SK-N-MC (cell line): ENCODE results near the gene SPTLC3.

Experiments used
- DNase-seq: peaks from one replicate; pipeline ENCODE4 v3.0.0-alpha.2; 2011; ENCODE audit warnings: low read depth, low spot score
- H3K27ac ChIP-seq: fragments of 200-600 bp; sonication (generic); 2 replicates; pipeline ENCODE4 v1.5.1; 2016; ENCODE audit warnings: mixed run types
- H3K36me3 ChIP-seq: fragments of 200-600 bp; sonication (generic); 2 replicates; pipeline ENCODE4 v1.6.1; 2017; ENCODE audit warnings: antibody characterized with exemption, low read length, mixed read lengths; ENCODE audit not compliant: insufficient read depth
- H3K4me3 ChIP-seq: fragments of 200-600 bp; sonication (generic); 2 replicates; pipeline ENCODE4 v1.5.1; 2016
- H3K9ac ChIP-seq: fragments of 200-600 bp; sonication (generic); 2 replicates; pipeline ENCODE4 v1.8.0; 2017; ENCODE audit warnings: mixed run types, mixed read lengths; ENCODE audit not compliant: insufficient read length
- H3K9me3 ChIP-seq: fragments of 200-600 bp; sonication (generic); 2 replicates; pipeline ENCODE4 v1.6.1; 2017; ENCODE audit warnings: low read depth, mild to moderate bottlenecking, antibody characterized with exemption, low read length, moderate library complexity, mixed read lengths
- EZH2 ChIP-seq: fragments of 200-600 bp; sonication (generic); IDR thresholded peaks from one replicate; pipeline ENCODE4 v1.6.1; 2017; ENCODE audit warnings: antibody characterized with exemption
- FOXP2 ChIP-seq: optimal IDR thresholded peaks from 2 replicates; pipeline ENCODE3; 2011; ENCODE audit warnings: mild to moderate bottlenecking, moderate library complexity; ENCODE audit not compliant: insufficient read depth; ENCODE audit errors: extremely low read length, control extremely low read depth
- POLR2AphosphoS5 ChIP-seq: IDR thresholded peaks from 2 replicates; pipeline ENCODE4 v1.6.1; 2012; ENCODE audit warnings: mild to moderate bottlenecking, low read depth, low read length, borderline replicate concordance

The SPTLC3 gene

GRCh38 chr20:13008761-13009681, at the start of gene SPTLC3:
SPTLC3 (plus strand) TSS chr20:13008972; CDS start chr20:13009268, 296 bp downstream.
- no peak within 1 kb of the TSS for H3K4me3 ChIP-seq
- H3K9me3 ChIP-seq: no peaks in the 10 kb centered on the region
- DNase-seq: no peak
- H3K9ac ChIP-seq: no peak within 1 kb of the TSS
- H3K27ac ChIP-seq: no peak within 1 kb of the TSS
- no peak for TF ChIP-seq FOXP2
- no peak for TF ChIP-seq POLR2AphosphoS5
- TF ChIP-seq EZH2: no peak
- no peaks in the 10 kb centered on the region for H3K36me3 ChIP-seq

GRCh38 chr20:12961725-12962124, 47.0 kb upstream of the SPTLC3 start:
- Histone ChIP-seq H3K4me3 (no peak overlapping the region), H3K27ac (no peak overlapping the region), H3K9ac (no peak overlapping the region), H3K36me3 (no peaks in the 10 kb centered on the region), H3K9me3 (no peaks in the 10 kb centered on the region)
- DNase-seq: no peak
- TF ChIP-seq FOXP2: no peak
- TF ChIP-seq POLR2AphosphoS5: no peak
- TF ChIP-seq EZH2: no peak

- H3K36me3 ChIP-seq: no peaks in the 10 kb centered on the region
- no peak overlapping the region for H3K9ac ChIP-seq
- no peak overlapping the region for H3K4me3 ChIP-seq
- no peak for DNase-seq
- no peak for TF ChIP-seq POLR2AphosphoS5
- TF ChIP-seq FOXP2: no peak
- TF ChIP-seq EZH2: no peak
- no peak overlapping the region for H3K27ac ChIP-seq
- no peaks in the 10 kb centered on the region for H3K9me3 ChIP-seq
Observed at GRCh38 chr20:12962895-12963294, 45.9 kb upstream of the SPTLC3 start.

DNA sequence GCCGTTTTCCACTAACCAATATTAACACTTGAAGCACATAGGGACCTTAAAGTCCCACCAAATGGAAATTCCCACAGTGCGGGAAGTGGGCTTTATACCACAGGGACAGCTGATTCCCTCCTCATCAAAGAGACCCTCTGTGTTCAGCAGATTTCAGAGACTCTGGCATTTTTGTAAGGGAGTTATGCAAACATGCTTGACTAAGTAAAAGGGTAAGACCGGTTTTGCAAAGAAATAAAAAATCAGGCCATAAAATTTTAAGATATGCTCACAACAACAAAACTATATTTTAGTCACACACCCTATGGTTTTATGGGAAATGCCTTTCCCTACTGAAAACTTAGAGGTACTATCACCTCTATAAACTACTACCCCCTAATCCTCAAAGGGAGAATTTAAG, 45.4 kb upstream of the SPTLC3 start:
- H3K36me3 ChIP-seq: no peaks in the 10 kb centered on the region
- no peak for TF ChIP-seq POLR2AphosphoS5
- no peak for TF ChIP-seq FOXP2
- TF ChIP-seq EZH2: no peak
- H3K9ac ChIP-seq: no peak overlapping the region
- H3K27ac ChIP-seq: no peak overlapping the region
- no peaks in the 10 kb centered on the region for H3K9me3 ChIP-seq
- DNase-seq: no peak
- no peak overlapping the region for H3K4me3 ChIP-seq

GRCh38 chr20:12965212-12965869, 43.4 kb upstream of the SPTLC3 start:
- H3K27ac ChIP-seq: no peak overlapping the region
- no peaks in the 10 kb centered on the region for H3K9me3 ChIP-seq
- no peaks in the 10 kb centered on the region for H3K36me3 ChIP-seq
- DNase-seq: no peak
- H3K9ac ChIP-seq: no peak overlapping the region
- H3K4me3 ChIP-seq: no peak overlapping the region
- no peak for TF ChIP-seq POLR2AphosphoS5
- no peak for TF ChIP-seq EZH2
- no peak for TF ChIP-seq FOXP2

GRCh38 chr20:12965870-12966251, 42.9 kb upstream of the SPTLC3 start:
- TF ChIP-seq POLR2AphosphoS5: no peak
- TF ChIP-seq EZH2: no peak
- no peak for TF ChIP-seq FOXP2
- Histone ChIP-seq H3K9me3 (no peaks in the 10 kb centered on the region), H3K36me3 (no peaks in the 10 kb centered on the region), H3K4me3 (no peak overlapping the region), H3K27ac (no peak overlapping the region), H3K9ac (no peak overlapping the region)
- no peak for DNase-seq

- DNase-seq: no peak
- Histone ChIP-seq H3K4me3 (no peak overlapping the region), H3K9ac (no peak overlapping the region), H3K27ac (no peak overlapping the region), H3K36me3 (no peaks in the 10 kb centered on the region), H3K9me3 (no peaks in the 10 kb centered on the region)
- TF ChIP-seq POLR2AphosphoS5 (no peak), EZH2 (no peak), FOXP2 (no peak)
Observed at GRCh38 chr20:12966468-12967085, 42.2 kb upstream of the SPTLC3 start.

- H3K9me3 ChIP-seq: no peaks in the 10 kb centered on the region
- H3K27ac ChIP-seq: no peak overlapping the region
- H3K4me3 ChIP-seq: no peak overlapping the region
- TF ChIP-seq EZH2 (no peak), POLR2AphosphoS5 (no peak), FOXP2 (no peak)
- DNase-seq: no peak
- H3K36me3 ChIP-seq: no peaks in the 10 kb centered on the region
- H3K9ac ChIP-seq: no peak overlapping the region
Observed at GRCh38 chr20:12967932-12968331, 40.8 kb upstream of the SPTLC3 start.
